ENCODE data around the gene ZNF462.

ZNF462 gene

GRCh38 chr9:106860721-106861639 lies 2.0 kb upstream of the ZNF462 start:
- no peak overlapping the region for H3K4me3 ChIP-seq (IDR thresholded peaks at IDR 0.05; ENCODE audit: insufficient read depth, low read depth, low read length)

GRCh38 chr9:106861640-106862109 lies 1.3 kb upstream of the ZNF462 start:
- no peaks in the 10 kb centered on the region for H3K36me3 ChIP-seq (ENCODE audit: insufficient read depth)
- no peak for TF ChIP-seq CTCF (conservative IDR thresholded peaks at IDR 0.05; ENCODE audit: low read depth, low read length)
- H3K4me3 ChIP-seq (IDR thresholded peaks at IDR 0.05; ENCODE audit: insufficient read depth, low read depth, low read length): no peak overlapping the region
- H3K79me2 ChIP-seq (ENCODE audit: insufficient read depth, low read depth): peaks cover 11% of the 10 kb centered on the region; the same call in 1 of the 2 replicates
- peak overlapping the region; percentile 81 for H3K9ac ChIP-seq
- peak overlapping the region; percentile 93 for H3K4me2 ChIP-seq
- no peaks in the 10 kb centered on the region for H4K20me1 ChIP-seq (ENCODE audit: insufficient read depth)
- peaks cover 8% of the 10 kb centered on the region for H3K4me1 ChIP-seq (ENCODE audit: low read depth, poor library complexity, severe bottlenecking)
- H3K27me3 ChIP-seq (ENCODE audit: insufficient read depth, low read depth): no peaks in the 10 kb centered on the region
- H3K27ac ChIP-seq: peak overlapping the region; percentile 62
- H2AFZ ChIP-seq (ENCODE audit: low read depth): peak overlapping the region; percentile 98

More at GRCh38 chr9:106860721-106861639, 2.0 kb upstream of the ZNF462 start:
- no peak overlapping the region for H3K27ac ChIP-seq
- peaks cover 8% of the 10 kb centered on the region for H3K4me1 ChIP-seq (ENCODE audit: low read depth, poor library complexity, severe bottlenecking)
- no peaks in the 10 kb centered on the region for H3K27me3 ChIP-seq (ENCODE audit: insufficient read depth, low read depth)
- H3K9ac ChIP-seq: no peak overlapping the region
- peak overlapping the region; percentile 93 for H3K4me2 ChIP-seq
- H2AFZ ChIP-seq (ENCODE audit: low read depth): peak overlapping the region; percentile 98; the same call in 1 of the 2 replicates
- no peaks in the 10 kb centered on the region for H3K36me3 ChIP-seq (ENCODE audit: insufficient read depth)
- TF ChIP-seq CTCF (conservative IDR thresholded peaks at IDR 0.05; ENCODE audit: low read depth, low read length): no peak
- no peaks in the 10 kb centered on the region for H4K20me1 ChIP-seq (ENCODE audit: insufficient read depth)
- peaks cover 6% of the 10 kb centered on the region; the same call in 1 of the 2 replicates for H3K79me2 ChIP-seq (ENCODE audit: insufficient read depth, low read depth)

GRCh38 chr9:106862110-106862820 lies 701 bp upstream of the ZNF462 start:
- Histone ChIP-seq H2AFZ (ENCODE audit: low read depth) (peak overlapping the region; percentile 98), H4K20me1 (ENCODE audit: insufficient read depth) (no peaks in the 10 kb centered on the region), H3K4me3 (IDR thresholded peaks at IDR 0.05; ENCODE audit: insufficient read depth, low read depth, low read length) (no peak overlapping the region), H3K79me2 (ENCODE audit: insufficient read depth, low read depth) (peaks cover 11% of the 10 kb centered on the region; the same call in 1 of the 2 replicates), H3K9ac (peak overlapping the region; percentile 81), H3K4me2 (peak overlapping the region; percentile 93), H3K4me1 (ENCODE audit: low read depth, poor library complexity, severe bottlenecking) (peaks cover 8% of the 10 kb centered on the region), H3K36me3 (ENCODE audit: insufficient read depth) (no peaks in the 10 kb centered on the region), H3K27ac (peak overlapping the region; percentile 62), H3K27me3 (ENCODE audit: insufficient read depth, low read depth) (no peaks in the 10 kb centered on the region)
- no peak for TF ChIP-seq CTCF (conservative IDR thresholded peaks at IDR 0.05; ENCODE audit: low read depth, low read length)

- Histone ChIP-seq H3K4me2 (peak overlapping the region; percentile 93), H3K79me2 (ENCODE audit: insufficient read depth, low read depth) (peaks cover 11% of the 10 kb centered on the region; the same call in 1 of the 2 replicates), H3K4me1 (ENCODE audit: low read depth, poor library complexity, severe bottlenecking) (peaks cover 8% of the 10 kb centered on the region), H3K27me3 (ENCODE audit: insufficient read depth, low read depth) (no peaks in the 10 kb centered on the region), H3K27ac (no peak overlapping the region), H2AFZ (ENCODE audit: low read depth) (peak overlapping the region; percentile 98; the same call in 1 of the 2 replicates), H3K9ac (peak overlapping the region; percentile 81; the same call in 1 of the 2 replicates), H3K4me3 (IDR thresholded peaks at IDR 0.05; ENCODE audit: insufficient read depth, low read depth, low read length) (no peak overlapping the region), H3K36me3 (ENCODE audit: insufficient read depth) (no peaks in the 10 kb centered on the region), H4K20me1 (ENCODE audit: insufficient read depth) (no peaks in the 10 kb centered on the region)
- no peak for TF ChIP-seq CTCF (conservative IDR thresholded peaks at IDR 0.05; ENCODE audit: low read depth, low read length)
Measured at GRCh38 chr9:106864373-106865143, 1.6 kb downstream of the ZNF462 start.
